ENCODE measurements around the gene DSCAM.

DSCAM gene

GRCh38 chr21:40505681-40506080, 341.3 kb downstream of the DSCAM start:
- Mint-ChIP-seq H3K4me1 (ENCODE audit: low read depth) (no peaks in the 10 kb centered on the region), H3K4me3 (no peak overlapping the region), H3K9me3 (peaks cover 5% of the 10 kb centered on the region), H3K36me3 (ENCODE audit: low read depth) (no peaks in the 10 kb centered on the region), H3K27me3 (ENCODE audit: low read depth) (no peaks in the 10 kb centered on the region), H3K27ac (no peak overlapping the region)
- no peak for DNase-seq (ENCODE audit: low spot score)

- H3K27me3 Mint-ChIP-seq (ENCODE audit: low read depth): no peaks in the 10 kb centered on the region
These were observed 341.7 kb downstream of the DSCAM start for GRCh38 chr21:40505244-40505643.

GRCh38 chr21:40504825-40505224, 342.1 kb downstream of the DSCAM start:
- Mint-ChIP-seq H3K27me3 (ENCODE audit: low read depth) (no peaks in the 10 kb centered on the region), H3K27ac (no peak overlapping the region), H3K4me1 (ENCODE audit: low read depth) (no peaks in the 10 kb centered on the region), H3K36me3 (ENCODE audit: low read depth) (no peaks in the 10 kb centered on the region), H3K4me3 (no peak overlapping the region), H3K9me3 (peaks cover 5% of the 10 kb centered on the region)
- DNase-seq (ENCODE audit: low spot score): no peak

More at GRCh38 chr21:40505244-40505643, 341.7 kb downstream of the DSCAM start:
- Mint-ChIP-seq H3K36me3 (ENCODE audit: low read depth) (no peaks in the 10 kb centered on the region), H3K4me3 (no peak overlapping the region), H3K4me1 (ENCODE audit: low read depth) (no peaks in the 10 kb centered on the region), H3K9me3 (peaks cover 5% of the 10 kb centered on the region), H3K27ac (no peak overlapping the region)
- no peak for DNase-seq (ENCODE audit: low spot score)

GRCh38 chr21:40496116-40496515, 350.8 kb downstream of the DSCAM start:
- Mint-ChIP-seq H3K27ac (no peak overlapping the region), H3K9me3 (peaks cover 38% of the 10 kb centered on the region), H3K4me3 (no peak overlapping the region), H3K36me3 (ENCODE audit: low read depth) (peaks cover 2% of the 10 kb centered on the region), H3K4me1 (ENCODE audit: low read depth) (no peaks in the 10 kb centered on the region), H3K27me3 (ENCODE audit: low read depth) (no peaks in the 10 kb centered on the region)
- no peak for DNase-seq (ENCODE audit: low spot score)

- no peak overlapping the region for H3K4me3 Mint-ChIP-seq
- no peak overlapping the region for H3K27ac Mint-ChIP-seq
- H3K4me1 Mint-ChIP-seq (ENCODE audit: low read depth): no peaks in the 10 kb centered on the region
- peaks cover 46% of the 10 kb centered on the region for H3K9me3 Mint-ChIP-seq
- peaks cover 2% of the 10 kb centered on the region for H3K36me3 Mint-ChIP-seq (ENCODE audit: low read depth)
- no peaks in the 10 kb centered on the region for H3K27me3 Mint-ChIP-seq (ENCODE audit: low read depth)
- no peak for DNase-seq (ENCODE audit: low spot score)
These were observed 356.6 kb downstream of the DSCAM start for GRCh38 chr21:40490408-40490807.

GRCh38 chr21:40489001-40489400, 358.0 kb downstream of the DSCAM start:
- no peak overlapping the region for H3K27ac Mint-ChIP-seq
- no peak for DNase-seq (ENCODE audit: low spot score)
- peaks cover 2% of the 10 kb centered on the region for H3K36me3 Mint-ChIP-seq (ENCODE audit: low read depth)
- H3K4me1 Mint-ChIP-seq (ENCODE audit: low read depth): no peaks in the 10 kb centered on the region
- H3K27me3 Mint-ChIP-seq (ENCODE audit: low read depth): no peaks in the 10 kb centered on the region
- peaks cover 34% of the 10 kb centered on the region for H3K9me3 Mint-ChIP-seq
- no peak overlapping the region for H3K4me3 Mint-ChIP-seq

- Mint-ChIP-seq H3K27ac (no peak overlapping the region), H3K27me3 (ENCODE audit: low read depth) (no peaks in the 10 kb centered on the region), H3K9me3 (peaks cover 7% of the 10 kb centered on the region), H3K4me1 (ENCODE audit: low read depth) (no peaks in the 10 kb centered on the region), H3K36me3 (ENCODE audit: low read depth) (no peaks in the 10 kb centered on the region), H3K4me3 (no peak overlapping the region)
- no peak for DNase-seq (ENCODE audit: low spot score)
These were observed 365.2 kb downstream of the DSCAM start for GRCh38 chr21:40481764-40482163.

GRCh38 chr21:40474513-40474912, 372.4 kb downstream of the DSCAM start:
- Mint-ChIP-seq H3K9me3 (peaks cover 14% of the 10 kb centered on the region), H3K27ac (no peak overlapping the region), H3K27me3 (ENCODE audit: low read depth) (no peaks in the 10 kb centered on the region)

GRCh38 chr21:40472013-40472412, 374.9 kb downstream of the DSCAM start:
- Mint-ChIP-seq H3K27ac (no peak overlapping the region), H3K27me3 (ENCODE audit: low read depth) (no peaks in the 10 kb centered on the region), H3K36me3 (ENCODE audit: low read depth) (no peaks in the 10 kb centered on the region), H3K4me3 (no peak overlapping the region), H3K9me3 (peaks cover 8% of the 10 kb centered on the region), H3K4me1 (ENCODE audit: low read depth) (no peaks in the 10 kb centered on the region)
- DNase-seq (ENCODE audit: low spot score): no peak

More at GRCh38 chr21:40474513-40474912, 372.4 kb downstream of the DSCAM start:
- no peaks in the 10 kb centered on the region for H3K4me1 Mint-ChIP-seq (ENCODE audit: low read depth)
- DNase-seq (ENCODE audit: low spot score): no peak
- H3K4me3 Mint-ChIP-seq: no peak overlapping the region
- no peaks in the 10 kb centered on the region for H3K36me3 Mint-ChIP-seq (ENCODE audit: low read depth)

GRCh38 chr21:40471103-40471502, 375.9 kb downstream of the DSCAM start:
- Mint-ChIP-seq H3K4me3 (no peak overlapping the region), H3K36me3 (ENCODE audit: low read depth) (no peaks in the 10 kb centered on the region), H3K27ac (no peak overlapping the region), H3K9me3 (peaks cover 7% of the 10 kb centered on the region), H3K4me1 (ENCODE audit: low read depth) (no peaks in the 10 kb centered on the region), H3K27me3 (ENCODE audit: low read depth) (no peaks in the 10 kb centered on the region)
- no peak for DNase-seq (ENCODE audit: low spot score)

GRCh38 chr21:40466893-40467483, 380.0 kb downstream of the DSCAM start:
- H3K36me3 Mint-ChIP-seq (ENCODE audit: low read depth): no peaks in the 10 kb centered on the region
- no peaks in the 10 kb centered on the region for H3K27me3 Mint-ChIP-seq (ENCODE audit: low read depth)
- H3K4me3 Mint-ChIP-seq: no peak overlapping the region
- no peaks in the 10 kb centered on the region for H3K4me1 Mint-ChIP-seq (ENCODE audit: low read depth)
- no peak overlapping the region for H3K27ac Mint-ChIP-seq
- H3K9me3 Mint-ChIP-seq: no peaks in the 10 kb centered on the region
- no peak for DNase-seq (ENCODE audit: low spot score)

GRCh38 chr21:40465382-40465781, 381.6 kb downstream of the DSCAM start:
- Mint-ChIP-seq H3K4me3 (no peak overlapping the region), H3K9me3 (no peaks in the 10 kb centered on the region), H3K27ac (no peak overlapping the region)

GRCh38 chr21:40463176-40463575, 383.8 kb downstream of the DSCAM start:
- H3K4me1 Mint-ChIP-seq (ENCODE audit: low read depth): no peaks in the 10 kb centered on the region
- no peaks in the 10 kb centered on the region for H3K9me3 Mint-ChIP-seq
- H3K27me3 Mint-ChIP-seq (ENCODE audit: low read depth): no peaks in the 10 kb centered on the region
- no peak overlapping the region for H3K27ac Mint-ChIP-seq
- DNase-seq (ENCODE audit: low spot score): no peak
- no peak overlapping the region for H3K4me3 Mint-ChIP-seq
- H3K36me3 Mint-ChIP-seq (ENCODE audit: low read depth): no peaks in the 10 kb centered on the region

More at GRCh38 chr21:40465382-40465781, 381.6 kb downstream of the DSCAM start:
- DNase-seq (ENCODE audit: low spot score): no peak
- H3K36me3 Mint-ChIP-seq (ENCODE audit: low read depth): no peaks in the 10 kb centered on the region
- H3K27me3 Mint-ChIP-seq (ENCODE audit: low read depth): no peaks in the 10 kb centered on the region
- no peaks in the 10 kb centered on the region for H3K4me1 Mint-ChIP-seq (ENCODE audit: low read depth)

GRCh38 chr21:40461008-40461407, 385.9 kb downstream of the DSCAM start:
- no peak for DNase-seq (ENCODE audit: low spot score)
- H3K9me3 Mint-ChIP-seq: no peaks in the 10 kb centered on the region
- no peak overlapping the region for H3K4me3 Mint-ChIP-seq
- H3K27ac Mint-ChIP-seq: no peak overlapping the region
- H3K36me3 Mint-ChIP-seq (ENCODE audit: low read depth): no peaks in the 10 kb centered on the region
- H3K4me1 Mint-ChIP-seq (ENCODE audit: low read depth): no peaks in the 10 kb centered on the region
- no peaks in the 10 kb centered on the region for H3K27me3 Mint-ChIP-seq (ENCODE audit: low read depth)

GRCh38 chr21:40457741-40458140, 389.2 kb downstream of the DSCAM start:
- Mint-ChIP-seq H3K36me3 (ENCODE audit: low read depth) (no peaks in the 10 kb centered on the region), H3K9me3 (peaks cover 4% of the 10 kb centered on the region), H3K27me3 (ENCODE audit: low read depth) (no peaks in the 10 kb centered on the region), H3K27ac (no peak overlapping the region), H3K4me3 (no peak overlapping the region), H3K4me1 (ENCODE audit: low read depth) (no peaks in the 10 kb centered on the region)
- no peak for DNase-seq (ENCODE audit: low spot score)

All from T-helper 2 cell treated with Interferon-gamma antibody and Interleukin-4, amounts not matched to agents 5 μg/mL and 100 μg/mL, for 36 hours (primary cell).